ENCODE results near the gene TMEM109.

DNA sequence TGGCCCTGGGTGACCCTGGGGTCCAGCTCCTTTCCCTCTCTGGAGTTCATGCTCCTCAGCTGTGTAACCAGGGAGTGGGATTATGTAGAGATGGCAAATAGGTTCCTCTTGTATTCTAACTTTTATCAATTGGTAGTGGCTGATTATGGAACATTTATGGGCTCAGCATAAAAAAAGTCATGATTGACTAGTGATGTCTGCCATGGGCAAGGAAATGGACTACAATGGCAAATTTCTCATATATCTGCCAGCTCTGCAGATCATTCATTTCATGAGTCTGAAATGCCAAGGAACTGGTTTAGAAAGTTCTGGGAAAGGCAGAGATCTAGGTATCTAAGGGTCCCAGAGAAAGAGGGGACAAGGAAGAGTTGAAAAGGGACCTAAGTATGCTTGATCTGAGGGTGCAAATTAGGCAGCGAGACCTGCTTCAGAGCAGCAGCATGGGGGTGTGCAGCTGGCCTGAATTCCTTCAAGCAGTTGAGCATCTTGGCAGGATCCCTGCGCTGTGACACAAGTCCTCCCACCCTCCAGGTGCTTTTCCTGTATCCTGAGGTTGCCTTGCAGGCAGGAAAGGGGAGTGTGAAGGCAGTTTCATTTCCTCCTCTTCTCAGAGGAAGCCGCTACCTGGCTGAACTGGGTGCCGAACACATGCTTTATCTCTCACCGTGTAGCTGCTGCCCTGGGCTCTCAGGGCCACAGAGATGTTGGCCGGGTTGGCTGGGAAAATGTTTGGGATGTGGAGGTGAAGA, 27.6 kb downstream of the TMEM109 start:
- no peak for TF ChIP-seq EGR1 (IDR thresholded peaks at IDR 0.05)
- TF ChIP-seq, protein P1, sequence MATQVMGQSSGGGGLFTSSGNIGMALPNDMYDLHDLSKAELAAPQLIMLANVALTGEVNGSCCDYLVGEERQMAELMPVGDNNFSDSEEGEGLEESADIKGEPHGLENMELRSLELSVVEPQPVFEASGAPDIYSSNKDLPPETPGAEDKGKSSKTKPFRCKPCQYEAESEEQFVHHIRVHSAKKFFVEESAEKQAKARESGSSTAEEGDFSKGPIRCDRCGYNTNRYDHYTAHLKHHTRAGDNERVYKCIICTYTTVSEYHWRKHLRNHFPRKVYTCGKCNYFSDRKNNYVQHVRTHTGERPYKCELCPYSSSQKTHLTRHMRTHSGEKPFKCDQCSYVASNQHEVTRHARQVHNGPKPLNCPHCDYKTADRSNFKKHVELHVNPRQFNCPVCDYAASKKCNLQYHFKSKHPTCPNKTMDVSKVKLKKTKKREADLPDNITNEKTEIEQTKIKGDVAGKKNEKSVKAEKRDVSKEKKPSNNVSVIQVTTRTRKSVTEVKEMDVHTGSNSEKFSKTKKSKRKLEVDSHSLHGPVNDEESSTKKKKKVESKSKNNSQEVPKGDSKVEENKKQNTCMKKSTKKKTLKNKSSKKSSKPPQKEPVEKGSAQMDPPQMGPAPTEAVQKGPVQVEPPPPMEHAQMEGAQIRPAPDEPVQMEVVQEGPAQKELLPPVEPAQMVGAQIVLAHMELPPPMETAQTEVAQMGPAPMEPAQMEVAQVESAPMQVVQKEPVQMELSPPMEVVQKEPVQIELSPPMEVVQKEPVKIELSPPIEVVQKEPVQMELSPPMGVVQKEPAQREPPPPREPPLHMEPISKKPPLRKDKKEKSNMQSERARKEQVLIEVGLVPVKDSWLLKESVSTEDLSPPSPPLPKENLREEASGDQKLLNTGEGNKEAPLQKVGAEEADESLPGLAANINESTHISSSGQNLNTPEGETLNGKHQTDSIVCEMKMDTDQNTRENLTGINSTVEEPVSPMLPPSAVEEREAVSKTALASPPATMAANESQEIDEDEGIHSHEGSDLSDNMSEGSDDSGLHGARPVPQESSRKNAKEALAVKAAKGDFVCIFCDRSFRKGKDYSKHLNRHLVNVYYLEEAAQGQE (IDR thresholded peaks at IDR 0.05; ENCODE audit: low read depth) = no peak
